ENCODE data around the gene PCNX2. TPM values are rescaled to one million over a fixed set of nuclear protein-coding genes. Genes with fewer than 3 reads are reported as not detected.

PCNX2 gene
- total RNA-seq, 1 experiment from 2014 or later = 15.0 TPM

DNA sequence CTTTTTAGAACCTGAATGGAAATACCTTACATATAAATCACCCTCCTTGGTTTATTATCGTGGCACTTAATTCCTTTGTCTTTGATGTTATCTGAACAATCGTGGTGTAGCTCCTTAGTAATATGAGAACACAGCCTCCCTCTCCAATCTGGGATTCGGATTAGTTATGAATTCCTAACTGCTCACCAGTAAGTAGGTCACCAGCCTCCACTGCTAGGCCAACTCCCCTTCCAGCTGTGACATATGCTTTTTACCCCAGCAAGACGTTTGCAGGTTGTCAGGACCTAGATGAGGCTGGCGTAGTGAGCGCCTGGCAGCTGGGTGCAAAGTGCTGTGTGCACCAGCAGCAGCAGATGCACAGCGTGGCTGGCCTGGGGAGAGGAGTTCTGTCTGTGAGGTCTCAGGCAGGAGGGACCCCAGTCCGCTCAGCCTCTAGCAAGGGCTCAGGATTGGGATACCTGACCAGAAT lies 306.9 kb downstream of the PCNX2 start:
- no peak for DNase-seq
- intact Hi-C loops (cut with micrococcal nuclease; ENCODE audit: unreplicated experiment) = no loop called here
- CTCF ChIA-PET = no interaction called here
- peaks cover 4% of the 10 kb centered on the region; the same call in 1 of the 2 replicates for H3K9me3 ChIP-seq
- Mint-ChIP-seq H3K4me1 (ENCODE audit: low read depth, unreplicated experiment) (no peaks in the 10 kb centered on the region), H3K36me3 (ENCODE audit: insufficient read depth, unreplicated experiment) (no peaks in the 10 kb centered on the region), H3K27me3 (ENCODE audit: insufficient read depth, unreplicated experiment) (no peaks in the 10 kb centered on the region), H3K4me3 (ENCODE audit: unreplicated experiment) (no peak overlapping the region), H3K27ac (ENCODE audit: unreplicated experiment) (no peak overlapping the region), H3K9me3 (ENCODE audit: unreplicated experiment) (peaks cover 10% of the 10 kb centered on the region)
- H3K4me1 ChIP-seq = no peaks in the 10 kb centered on the region
- no peak overlapping the region for H3K4me3 ChIP-seq (ENCODE audit: low read depth, low read length)
- BruUV-seq (replicated peaks) = no TSS peak
- H3K36me3 ChIP-seq (ENCODE audit: control insufficient read depth, insufficient read depth, low read length) = no peaks in the 10 kb centered on the region
- TF ChIP-seq, protein P1, sequence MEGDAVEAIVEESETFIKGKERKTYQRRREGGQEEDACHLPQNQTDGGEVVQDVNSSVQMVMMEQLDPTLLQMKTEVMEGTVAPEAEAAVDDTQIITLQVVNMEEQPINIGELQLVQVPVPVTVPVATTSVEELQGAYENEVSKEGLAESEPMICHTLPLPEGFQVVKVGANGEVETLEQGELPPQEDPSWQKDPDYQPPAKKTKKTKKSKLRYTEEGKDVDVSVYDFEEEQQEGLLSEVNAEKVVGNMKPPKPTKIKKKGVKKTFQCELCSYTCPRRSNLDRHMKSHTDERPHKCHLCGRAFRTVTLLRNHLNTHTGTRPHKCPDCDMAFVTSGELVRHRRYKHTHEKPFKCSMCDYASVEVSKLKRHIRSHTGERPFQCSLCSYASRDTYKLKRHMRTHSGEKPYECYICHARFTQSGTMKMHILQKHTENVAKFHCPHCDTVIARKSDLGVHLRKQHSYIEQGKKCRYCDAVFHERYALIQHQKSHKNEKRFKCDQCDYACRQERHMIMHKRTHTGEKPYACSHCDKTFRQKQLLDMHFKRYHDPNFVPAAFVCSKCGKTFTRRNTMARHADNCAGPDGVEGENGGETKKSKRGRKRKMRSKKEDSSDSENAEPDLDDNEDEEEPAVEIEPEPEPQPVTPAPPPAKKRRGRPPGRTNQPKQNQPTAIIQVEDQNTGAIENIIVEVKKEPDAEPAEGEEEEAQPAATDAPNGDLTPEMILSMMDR (IDR thresholded peaks at IDR 0.05; ENCODE audit: insufficient read depth in 1 of 2, low read depth in 1 of 2, low read length in 1 of 2, severe bottlenecking in 1 of 2, unreplicated experiment in 1 of 2) = no peak
- no peaks in the 10 kb centered on the region for H3K27me3 ChIP-seq (replicated peaks; ENCODE audit: control insufficient read depth, insufficient read depth, low read length)
- POLR2A ChIA-PET = no interaction called here

DNA sequence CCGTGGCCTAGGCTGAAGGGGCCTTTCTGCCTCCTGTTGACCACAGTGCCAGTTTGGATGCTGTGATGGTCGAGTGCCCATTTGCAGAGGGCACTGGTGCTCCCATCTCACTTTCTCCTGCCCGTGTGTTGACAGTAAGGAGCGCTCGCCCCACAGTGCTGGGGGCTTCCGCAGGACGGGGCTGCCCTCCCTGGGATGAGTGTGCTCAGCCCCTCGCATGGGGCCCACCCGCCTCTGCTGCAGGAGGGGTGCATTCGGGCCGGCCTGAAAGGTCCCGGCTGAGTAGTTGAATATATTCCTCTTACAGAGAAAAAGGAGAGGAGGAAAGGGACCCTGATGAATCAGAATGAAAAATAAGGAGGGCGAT lies 307.8 kb downstream of the PCNX2 start:
- no peaks in the 10 kb centered on the region for H3K4me1 ChIP-seq
- H3K9me3 ChIP-seq = no peaks in the 10 kb centered on the region
- TF ChIP-seq, protein P1 (IDR thresholded peaks at IDR 0.05; ENCODE audit: insufficient read depth in 1 of 2, low read depth in 1 of 2, low read length in 1 of 2, severe bottlenecking in 1 of 2, unreplicated experiment in 1 of 2) = no peak
- no peak overlapping the region for H3K4me3 ChIP-seq (ENCODE audit: low read depth, low read length)
- POLR2A ChIA-PET = no interaction called here
- Mint-ChIP-seq H3K27me3 (ENCODE audit: insufficient read depth, unreplicated experiment) (no peaks in the 10 kb centered on the region), H3K27ac (ENCODE audit: unreplicated experiment) (no peak overlapping the region), H3K9me3 (ENCODE audit: unreplicated experiment) (peaks cover 2% of the 10 kb centered on the region), H3K4me1 (ENCODE audit: low read depth, unreplicated experiment) (no peaks in the 10 kb centered on the region), H3K36me3 (ENCODE audit: insufficient read depth, unreplicated experiment) (no peaks in the 10 kb centered on the region), H3K4me3 (ENCODE audit: unreplicated experiment) (no peak overlapping the region)
- no TSS peak for BruUV-seq (replicated peaks)
- no peak for DNase-seq
- intact Hi-C loops (cut with micrococcal nuclease; ENCODE audit: unreplicated experiment) = no loop called here
- CTCF ChIA-PET = no interaction called here
- no peaks in the 10 kb centered on the region for H3K36me3 ChIP-seq (ENCODE audit: control insufficient read depth, insufficient read depth, low read length)
- no peaks in the 10 kb centered on the region for H3K27me3 ChIP-seq (replicated peaks; ENCODE audit: control insufficient read depth, insufficient read depth, low read length)

GRCh38 chr1:232987046-232987773 lies 308.3 kb downstream of the PCNX2 start:
- no peaks in the 10 kb centered on the region for H3K36me3 Mint-ChIP-seq (ENCODE audit: insufficient read depth, unreplicated experiment)
- Histone ChIP-seq H3K4me3 (ENCODE audit: low read depth, low read length) (no peak overlapping the region), H3K4me1 (no peaks in the 10 kb centered on the region), H3K9me3 (no peaks in the 10 kb centered on the region), H3K36me3 (ENCODE audit: control insufficient read depth, insufficient read depth, low read length) (no peaks in the 10 kb centered on the region), H3K27me3 (replicated peaks; ENCODE audit: control insufficient read depth, insufficient read depth, low read length) (no peaks in the 10 kb centered on the region)
- no peak for DNase-seq
- BruUV-seq (replicated peaks) = no TSS peak
- CTCF ChIA-PET = no interaction called here
- POLR2A ChIA-PET = no interaction called here
- intact Hi-C loops (cut with micrococcal nuclease; ENCODE audit: unreplicated experiment) = no loop called here
- no peak overlapping the region for H3K4me3 Mint-ChIP-seq (ENCODE audit: unreplicated experiment)
- H3K27me3 Mint-ChIP-seq (ENCODE audit: insufficient read depth, unreplicated experiment) = no peaks in the 10 kb centered on the region
- no peak overlapping the region for H3K27ac Mint-ChIP-seq (ENCODE audit: unreplicated experiment)
- no peaks in the 10 kb centered on the region for H3K4me1 Mint-ChIP-seq (ENCODE audit: low read depth, unreplicated experiment)
- H3K9me3 Mint-ChIP-seq (ENCODE audit: unreplicated experiment) = no peaks in the 10 kb centered on the region
- TF ChIP-seq, protein P1 (IDR thresholded peaks at IDR 0.05; ENCODE audit: insufficient read depth in 1 of 2, low read depth in 1 of 2, low read length in 1 of 2, severe bottlenecking in 1 of 2, unreplicated experiment in 1 of 2) = no peak
